ENCODE measurements around the gene PTGR3.
A peak's percentile ranks its signal among the peaks of the same experiment; 100 is the strongest.

PTGR3 gene

GRCh38 chr18:75167759-75168618 is 41.0 kb downstream of the PTGR3 start:
- no peak for DNase-seq

- DNase-seq = no peak
Measured at GRCh38 chr18:75167137-75167536, 41.8 kb downstream of the PTGR3 start.

GRCh38 chr18:75165926-75166325 is 43.0 kb downstream of the PTGR3 start:
- DNase-seq = no peak

- DNase-seq = no peak
Measured at GRCh38 chr18:75164479-75164878, 44.5 kb downstream of the PTGR3 start.

- DNase-seq = no peak
Measured at GRCh38 chr18:75163736-75164135, 45.2 kb downstream of the PTGR3 start.

- no peak for DNase-seq
Measured at GRCh38 chr18:75162978-75163377, 46.0 kb downstream of the PTGR3 start.

- no peak for DNase-seq
Measured at GRCh38 chr18:75162467-75162866, 46.5 kb downstream of the PTGR3 start.

GRCh38 chr18:75161256-75162028 is 47.5 kb downstream of the PTGR3 start:
- DNase-seq = peak; percentile 10

- DNase-seq = no peak
Measured at GRCh38 chr18:75160364-75160763, 48.6 kb downstream of the PTGR3 start.

- no peak for DNase-seq
Measured at GRCh38 chr18:75159646-75160356, 49.1 kb downstream of the PTGR3 start.

- no peak for DNase-seq
Measured at GRCh38 chr18:75159238-75159518, 49.8 kb downstream of the PTGR3 start.
